Kidney (tissue), 14 donors: ENCODE data around the gene SCRN2. TPM values are rescaled to one million over a fixed set of nuclear protein-coding genes. Genes with fewer than 3 reads are reported as not detected.

Experiments used
- DNase-seq, 5 donors: peaks; one replicate each; pipeline ENCODE4 v3.0.0-alpha.2; 2013 to 2020
- FAIRE-seq: peaks from 2 replicates; lab custom pipeline; 2012; peaks lifted over from hg19 to GRCh38; lab: Jason Lieb, UNC
- H3K27ac ChIP-seq, 2 donors: one replicate each; pipeline ENCODE4 v1.7.0; 2013; ENCODE audit warnings: low read depth in 2 of 2, low read length in 2 of 2, inconsistent platforms in 1 of 2
- H3K27me3 ChIP-seq: one replicate; pipeline ENCODE4 v1.7.1; 2013; ENCODE audit warnings: low read length, inconsistent platforms; ENCODE audit not compliant: control insufficient read depth, insufficient read depth
- H3K36me3 ChIP-seq, 3 donors: one replicate each; pipeline versions ENCODE4 v1.7.0 to v1.7.1; 2013; ENCODE audit warnings: low read length in 3 of 3, control low read depth in 1 of 3, inconsistent platforms in 1 of 3; ENCODE audit not compliant: insufficient read depth in 3 of 3, control insufficient read depth in 2 of 3
- H3K4me1 ChIP-seq, 3 donors: one replicate each; pipeline versions ENCODE4 v1.7.0 to v1.7.1; 2013; ENCODE audit warnings: low read length in 3 of 3, inconsistent platforms in 1 of 3, low read depth in 1 of 3; ENCODE audit not compliant: control insufficient read depth in 2 of 3, insufficient read depth in 2 of 3
- H3K4me3 ChIP-seq, 3 donors: one replicate each; pipeline versions ENCODE4 v1.7.0 to v1.8.1; 2013; ENCODE audit warnings: low read length in 3 of 3, control low read depth in 1 of 3, inconsistent platforms in 1 of 3
- H3K9ac ChIP-seq, 3 donors: one replicate each; pipeline versions ENCODE4 v1.7.0 to v1.7.1; 2013; ENCODE audit warnings: low read length in 3 of 3, control low read depth in 1 of 3, inconsistent platforms in 1 of 3
- H3K9me3 ChIP-seq, 3 donors: one replicate each; pipeline versions ENCODE4 v1.7.0 to v1.7.1; 2013; ENCODE audit warnings: low read length in 3 of 3, control low read depth in 1 of 3, inconsistent platforms in 1 of 3; ENCODE audit not compliant: control insufficient read depth in 2 of 3, insufficient read depth in 1 of 3
- intact Hi-C: fragments of 100-400 bp; cut with DNase I; formaldehyde crosslinking; loops from one replicate; pipeline ENCODE4 v1.11.1; 2022
- polyA plus RNA-seq: library from polyadenylated mRNA; stranded (reverse); fragments of 350-450 nt; fragmentation: Illumina TruSeq; extraction: RNeasy Lipid Tissue Mini Kit (QIAGEN cat#74804); gene quantifications from one replicate; pipeline ENCODE4 v1.2.3, GENCODE V29; 2014; ENCODE audit warnings: low read depth, low replicate concordance; ENCODE audit not compliant: insufficient read depth
- total RNA-seq: library from RNA; stranded (reverse); fragmentation: NEBNext Ultra II Directional; extraction: Animal tissue kit (Norgen Biotek cat#: 25700); gene quantifications from one replicate; pipeline ENCODE4 v1.2.1, GENCODE V29; 2021
- TF ChIP-seq, protein P1 (sequence below): IDR thresholded peaks from 3 replicates; pipeline ENCODE4 v1.5.1; 2012; ENCODE audit warnings: mild to moderate bottlenecking, moderate library complexity, borderline replicate concordance; ENCODE audit not compliant: insufficient read depth; ENCODE audit errors: extremely low read depth
- donor health status: control.
- donor health status: control.
- donor health status: control.
- donor health status: control.
- donor health status: control.
- donor health status: DM: yes; HTN: yes; CAD: no.
- donor health status: Normal renal cell carcinoma (clear cell type).

SCRN2 gene
- total and polyA plus RNA-seq, 2 donors from 2014 or later: 40.3 to 172 TPM

DNA sequence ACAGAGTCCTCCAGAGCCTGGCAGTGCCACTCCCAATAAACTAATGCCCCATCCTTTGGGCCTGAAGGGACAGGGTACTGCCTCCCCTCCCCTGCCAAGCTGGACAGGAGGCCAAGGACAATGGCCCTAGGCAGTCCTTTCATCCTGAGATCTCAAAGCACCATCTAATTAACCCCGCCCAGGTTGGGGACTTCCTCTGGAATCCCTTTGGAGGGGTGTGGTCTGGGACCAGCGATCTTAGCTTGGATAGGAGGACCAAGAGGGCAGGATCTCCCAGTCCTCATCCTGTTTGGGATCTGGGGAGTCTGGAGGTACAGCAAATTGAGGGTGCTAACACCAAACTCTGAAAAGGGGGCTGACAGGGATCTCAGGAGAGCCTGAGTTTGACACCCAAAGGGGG, 28.0 kb upstream of the SCRN2 start:
- peaks cover 0 to 3% (median 0%) of the 10 kb centered on the region in 3 donors for H3K4me1 ChIP-seq
- no peak for FAIRE-seq
- intact Hi-C loops: no loop called here

DNA sequence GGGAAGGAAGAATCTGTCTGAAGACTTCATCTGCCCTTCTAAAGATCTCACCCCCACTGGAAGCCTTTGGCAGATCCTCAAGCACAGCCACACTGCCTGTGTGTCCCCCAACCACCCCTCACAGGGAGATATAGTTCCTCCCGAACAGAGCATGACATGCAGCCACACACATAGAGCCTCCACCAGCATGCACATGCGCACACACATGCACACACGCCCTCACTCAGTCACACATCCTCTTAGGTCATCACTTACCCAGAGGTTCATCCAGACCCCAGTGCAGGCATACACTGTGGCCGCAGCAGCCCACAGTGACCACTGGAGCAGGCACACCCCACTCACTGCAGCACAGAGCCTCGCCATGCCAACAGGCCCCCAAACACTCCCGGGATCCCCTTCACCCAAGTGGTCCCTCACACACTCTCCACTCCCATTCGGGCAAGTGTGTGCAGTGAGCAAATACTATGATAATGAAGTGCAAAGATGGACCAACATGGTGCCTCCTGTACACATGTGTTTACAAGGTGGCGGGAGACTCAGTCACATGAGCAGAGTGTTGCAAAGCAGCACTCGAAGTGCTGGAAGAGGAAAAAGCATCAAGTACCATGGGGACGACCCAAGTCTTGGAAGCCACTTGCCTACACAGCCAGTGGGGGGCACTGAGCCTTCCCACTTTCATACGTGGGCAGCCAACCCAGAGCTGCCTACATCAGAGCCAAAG, 26.9 kb upstream of the SCRN2 start:
- Histone ChIP-seq H3K9me3 (no peaks in the 10 kb centered on the region), H3K36me3 (no peaks in the 10 kb centered on the region), H3K4me1 (peaks cover 0 to 3% (median 0%) of the 10 kb centered on the region in 3 donors), H3K27me3 (peaks cover 2% of the 10 kb centered on the region), H3K27ac (no peak overlapping the region), H3K4me3 (no peak overlapping the region), H3K9ac (no peak overlapping the region)
- no peak for DNase-seq
- intact Hi-C loops: no loop called here
- FAIRE-seq: no peak
- TF ChIP-seq, protein P1, sequence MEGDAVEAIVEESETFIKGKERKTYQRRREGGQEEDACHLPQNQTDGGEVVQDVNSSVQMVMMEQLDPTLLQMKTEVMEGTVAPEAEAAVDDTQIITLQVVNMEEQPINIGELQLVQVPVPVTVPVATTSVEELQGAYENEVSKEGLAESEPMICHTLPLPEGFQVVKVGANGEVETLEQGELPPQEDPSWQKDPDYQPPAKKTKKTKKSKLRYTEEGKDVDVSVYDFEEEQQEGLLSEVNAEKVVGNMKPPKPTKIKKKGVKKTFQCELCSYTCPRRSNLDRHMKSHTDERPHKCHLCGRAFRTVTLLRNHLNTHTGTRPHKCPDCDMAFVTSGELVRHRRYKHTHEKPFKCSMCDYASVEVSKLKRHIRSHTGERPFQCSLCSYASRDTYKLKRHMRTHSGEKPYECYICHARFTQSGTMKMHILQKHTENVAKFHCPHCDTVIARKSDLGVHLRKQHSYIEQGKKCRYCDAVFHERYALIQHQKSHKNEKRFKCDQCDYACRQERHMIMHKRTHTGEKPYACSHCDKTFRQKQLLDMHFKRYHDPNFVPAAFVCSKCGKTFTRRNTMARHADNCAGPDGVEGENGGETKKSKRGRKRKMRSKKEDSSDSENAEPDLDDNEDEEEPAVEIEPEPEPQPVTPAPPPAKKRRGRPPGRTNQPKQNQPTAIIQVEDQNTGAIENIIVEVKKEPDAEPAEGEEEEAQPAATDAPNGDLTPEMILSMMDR: no peak

More for the DNA sequence above, 28.0 kb upstream of the SCRN2 start:
- TF ChIP-seq, protein P1: no peak
- peaks cover 2% of the 10 kb centered on the region for H3K27me3 ChIP-seq
- no peak overlapping the region for H3K4me3 ChIP-seq
- no peaks in the 10 kb centered on the region for H3K36me3 ChIP-seq
- no peak for DNase-seq
- H3K27ac ChIP-seq: no peak overlapping the region
- H3K9me3 ChIP-seq: no peaks in the 10 kb centered on the region
- H3K9ac ChIP-seq: no peak overlapping the region

DNA sequence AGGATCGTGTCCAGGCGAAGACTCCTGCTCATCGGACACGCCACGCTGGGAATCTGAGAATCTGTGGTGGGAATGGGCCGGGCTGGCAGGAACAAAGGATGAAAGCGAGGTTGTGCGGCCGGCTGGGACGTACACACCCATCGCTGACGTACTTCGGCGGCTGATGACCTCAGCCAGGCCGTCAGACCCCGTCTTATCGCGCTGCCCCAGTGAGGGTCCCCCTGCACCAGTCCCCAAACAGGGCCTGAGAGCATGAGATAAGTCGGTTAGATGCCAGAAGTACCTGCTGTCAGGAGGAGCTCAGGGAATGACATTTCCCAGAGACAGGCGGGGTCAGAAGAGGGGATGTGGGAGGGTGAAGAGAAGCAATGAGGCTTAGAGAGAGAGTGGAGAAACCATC, 25.9 kb upstream of the SCRN2 start:
- intact Hi-C loops: no loop called here
- Histone ChIP-seq H3K9me3 (no peaks in the 10 kb centered on the region), H3K27ac (no peak overlapping the region), H3K27me3 (peaks cover 2% of the 10 kb centered on the region), H3K4me3 (no peak overlapping the region), H3K36me3 (no peaks in the 10 kb centered on the region), H3K4me1 (peaks cover 0 to 3% (median 0%) of the 10 kb centered on the region in 3 donors), H3K9ac (no peak overlapping the region)
- FAIRE-seq: no peak
- DNase-seq: peak in 4 of 5 donors; percentile 41 to 70 (median 52)
- TF ChIP-seq, protein P1: no peak
